ENCODE measurements around the gene CRLF3. TPM values are rescaled to one million over a fixed set of nuclear protein-coding genes. Genes with fewer than 3 reads are reported as not detected.

Gene CRLF3
- total and polyA plus RNA-seq, 10 donors = 21.0 to 51.9 (median 48.4) TPM

GRCh38 chr17:30858556-30859250 is 34.2 kb upstream of the CRLF3 start:
- Histone ChIP-seq H3K4me3 (no peak overlapping the region), H3K9me3 (no peaks in the 10 kb centered on the region), H3K27me3 (replicated peaks in 1 of 7) (no peaks in the 10 kb centered on the region), H3K36me3 (peaks cover 0 to 93% (median 13%) of the 10 kb centered on the region in 6 donors), H3K4me1 (no peaks in the 10 kb centered on the region), H3K27ac (no peak overlapping the region)
- DNase-seq = no peak
- 94 to 99% (median 95%) methylated on average over 9 of the region's 9 CpGs for WGBS, 5 donors
- no peak for TF ChIP-seq POLR2AphosphoS5 (IDR thresholded peaks at IDR 0.05)
- no peak for TF ChIP-seq CTCF (IDR thresholded peaks at IDR 0.05 in 8 of 11, conservative IDR thresholded peaks at IDR 0.05 in 3 of 11)
- no peak for TF ChIP-seq POLR2A (IDR thresholded peaks at IDR 0.05)
- intact Hi-C loops (cut with DNase I; ENCODE audit: low total_unique reads) = no loop called here

DNA sequence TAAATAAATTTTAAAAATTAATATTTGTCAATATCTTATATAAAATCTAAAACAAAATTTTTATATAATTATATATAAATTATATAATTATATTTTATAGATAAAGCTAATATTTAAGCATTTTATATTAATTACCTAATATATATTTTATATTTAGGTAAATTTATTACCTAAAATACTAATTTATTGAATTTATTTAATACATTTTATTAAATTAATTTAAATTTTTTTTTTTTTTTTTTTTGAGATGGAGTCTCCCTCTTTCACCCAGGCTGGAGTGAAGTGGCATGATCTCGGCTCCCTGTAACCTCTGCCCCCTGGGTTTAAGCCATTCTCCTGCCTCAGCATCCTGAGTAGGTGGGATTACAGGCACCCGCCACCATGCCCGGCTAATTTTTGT is 29.7 kb upstream of the CRLF3 start:
- no peak for DNase-seq
- intact Hi-C loops (cut with DNase I; ENCODE audit: low total_unique reads) = no loop called here

DNA sequence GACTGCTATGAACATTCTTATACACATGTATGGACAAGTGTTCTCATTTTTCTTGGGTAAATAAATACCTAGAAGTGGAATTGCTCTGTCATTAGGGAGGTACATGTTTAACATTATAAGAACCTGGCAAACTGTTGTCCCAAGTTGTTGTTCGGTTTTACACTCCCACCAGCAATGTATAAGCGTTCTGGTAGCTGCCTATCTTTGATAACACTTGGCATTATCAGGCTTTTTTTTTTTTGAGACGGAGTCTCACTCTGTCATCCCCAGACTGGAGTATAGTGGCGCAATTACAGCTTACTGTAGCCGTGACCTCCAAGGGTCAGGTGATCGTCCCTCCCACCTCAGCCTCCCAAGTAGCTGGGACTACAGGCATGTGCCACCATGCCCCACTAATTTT is 23.5 kb upstream of the CRLF3 start:
- DNase-seq = no peak
- Histone ChIP-seq H3K4me3 (no peak overlapping the region), H3K9me3 (no peaks in the 10 kb centered on the region), H3K4me1 (no peaks in the 10 kb centered on the region), H3K27me3 (replicated peaks in 1 of 7) (no peaks in the 10 kb centered on the region), H3K27ac (no peak overlapping the region), H3K36me3 (peaks cover 0 to 66% (median 3%) of the 10 kb centered on the region in 6 donors)
- intact Hi-C loops (cut with DNase I; ENCODE audit: low total_unique reads) = no loop called here
- TF ChIP-seq CTCF (IDR thresholded peaks at IDR 0.05 in 8 of 11, conservative IDR thresholded peaks at IDR 0.05 in 3 of 11) = no peak
- no peak for TF ChIP-seq POLR2AphosphoS5 (IDR thresholded peaks at IDR 0.05)
- TF ChIP-seq POLR2A (IDR thresholded peaks at IDR 0.05) = no peak
- 89 to 98% (median 93%) methylated on average over 6 of the region's 6 CpGs for WGBS, 5 donors

More for the DNA sequence above, 29.7 kb upstream of the CRLF3 start:
- Histone ChIP-seq H3K27ac (no peak overlapping the region), H3K36me3 (peaks cover 0 to 75% (median 14%) of the 10 kb centered on the region in 6 donors), H3K27me3 (replicated peaks in 1 of 7) (no peaks in the 10 kb centered on the region), H3K4me3 (no peak overlapping the region), H3K4me1 (no peaks in the 10 kb centered on the region), H3K9me3 (no peaks in the 10 kb centered on the region)
- TF ChIP-seq CTCF (IDR thresholded peaks at IDR 0.05 in 8 of 11, conservative IDR thresholded peaks at IDR 0.05 in 3 of 11) (no peak), POLR2AphosphoS5 (IDR thresholded peaks at IDR 0.05) (no peak), POLR2A (IDR thresholded peaks at IDR 0.05) (no peak)
- WGBS, 5 donors = 91 to 97% (median 92%) methylated on average over 3 of the region's 3 CpGs

DNA sequence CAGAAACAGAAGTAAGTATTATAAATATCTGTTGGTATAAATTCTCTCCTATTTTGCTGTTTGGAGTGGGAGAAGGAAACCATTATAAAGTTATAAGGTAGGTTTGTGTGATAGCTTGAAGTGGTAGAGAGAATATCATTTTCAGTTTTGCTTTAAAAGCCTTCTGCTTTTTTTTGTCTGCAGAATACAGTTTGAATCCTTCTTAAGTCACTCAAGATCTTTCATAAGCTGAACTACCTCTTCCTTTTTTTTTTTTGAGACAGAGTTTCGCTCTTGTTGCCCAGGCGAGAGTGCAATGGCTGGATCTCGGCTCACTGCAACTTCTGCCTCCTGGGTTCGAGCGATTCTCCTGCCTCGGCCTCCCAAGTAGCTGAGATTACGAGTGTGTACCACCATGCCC is 16.3 kb upstream of the CRLF3 start:
- H3K27me3 ChIP-seq (replicated peaks in 1 of 7) = no peaks in the 10 kb centered on the region
- intact Hi-C loops (cut with DNase I; ENCODE audit: low total_unique reads) = no loop called here
- H3K4me3 ChIP-seq = peak overlapping the region in 2 of 8 donors; percentile 6 to 42
- 63 to 95% (median 69%) methylated on average over 7 of the region's 7 CpGs for WGBS, 5 donors
- peaks cover 0 to 50% (median 0%) of the 10 kb centered on the region in 6 donors for H3K36me3 ChIP-seq
- H3K4me1 ChIP-seq = peaks cover 0 to 15% (median 0%) of the 10 kb centered on the region in 6 donors
- H3K9me3 ChIP-seq = no peaks in the 10 kb centered on the region
- H3K27ac ChIP-seq = peak overlapping the region; percentile 43 to 84 (median 78)
- TF ChIP-seq POLR2AphosphoS5 (IDR thresholded peaks at IDR 0.05) (no peak), CTCF (IDR thresholded peaks at IDR 0.05 in 8 of 11, conservative IDR thresholded peaks at IDR 0.05 in 3 of 11) (no peak), POLR2A (IDR thresholded peaks at IDR 0.05) (no peak)
- no peak for DNase-seq
